GM04504 (cell line): ENCODE data around the gene ALPL.
"Not testable (repeated sequence)": the region's sequence is repeated elsewhere in the genome, so short reads cannot be mapped to it uniquely, and the experiment has no call there.

Experiments
- DNase-seq: peaks from one replicate; pipeline ENCODE4 v3.0.0-alpha.2; 2012; ENCODE audit warnings: low read depth

Gene ALPL

DNA sequence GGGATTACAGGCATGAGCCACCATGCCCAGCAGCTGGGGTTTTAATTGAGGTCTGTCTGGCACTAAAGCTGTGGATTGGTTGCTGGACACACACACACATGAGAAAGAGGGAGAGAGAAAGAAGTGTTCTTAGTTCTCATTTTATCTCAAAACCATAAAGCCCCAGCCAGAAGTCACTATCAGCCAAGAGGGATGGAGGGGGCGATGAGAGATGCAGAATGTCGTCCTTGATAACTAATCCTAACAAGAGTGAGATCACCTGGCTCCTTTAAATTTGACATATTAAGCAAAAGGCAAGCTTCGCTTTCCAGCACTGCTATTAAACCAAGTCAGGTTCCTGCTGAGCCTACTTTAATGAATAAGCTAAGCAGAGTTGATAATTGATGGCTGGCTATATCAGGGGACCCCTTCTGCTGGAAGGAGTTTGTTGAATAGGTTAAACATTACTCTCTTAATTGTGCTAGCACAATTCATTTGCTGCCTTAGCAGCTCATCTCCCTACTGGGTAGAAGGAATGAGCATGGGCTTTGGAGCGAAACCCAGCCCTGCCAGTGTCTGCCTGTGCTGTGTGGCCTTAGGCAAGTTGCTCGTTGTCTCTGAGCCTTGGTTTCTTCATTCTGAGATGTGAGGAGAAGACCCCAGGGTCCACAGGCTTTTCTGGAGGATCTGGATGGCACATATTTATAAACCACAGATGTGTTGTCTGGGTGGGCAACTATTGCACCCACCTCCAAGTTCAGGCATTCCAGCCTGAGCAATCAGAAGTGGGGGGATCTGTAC, 50.8 kb downstream of the ALPL start:
- DNase-seq = no peak

DNA sequence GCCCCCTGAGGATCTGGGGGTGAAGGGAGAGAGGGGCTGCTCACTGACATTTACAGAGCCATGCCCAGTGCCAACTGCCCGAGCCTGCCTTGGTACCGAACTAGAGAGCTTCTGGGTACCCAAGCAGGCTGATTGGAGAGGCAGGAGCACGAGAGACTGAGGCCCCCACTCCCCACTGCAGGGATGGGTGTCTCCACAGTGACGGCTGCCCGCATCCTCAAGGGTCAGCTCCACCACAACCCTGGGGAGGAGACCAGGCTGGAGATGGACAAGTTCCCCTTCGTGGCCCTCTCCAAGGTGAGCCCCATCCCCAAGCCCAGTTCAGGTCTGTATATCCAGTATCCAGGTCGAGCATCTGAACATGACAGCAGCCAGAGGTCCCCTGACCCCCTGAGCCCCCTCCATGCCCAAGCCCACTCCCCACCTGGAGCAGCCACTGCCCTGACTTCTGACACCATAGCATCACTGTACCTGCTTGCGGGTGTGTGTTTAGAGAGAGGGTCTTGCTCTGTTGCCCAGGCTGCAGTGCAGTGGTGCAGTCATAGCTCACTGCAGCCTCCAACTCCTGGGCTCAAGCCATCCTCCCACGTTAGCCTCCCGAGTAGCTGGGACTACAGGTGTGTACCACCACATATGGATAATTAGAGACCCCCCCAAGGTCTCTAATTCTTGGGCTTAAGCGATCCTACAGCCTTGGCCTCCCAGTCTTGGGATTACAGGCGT, 51.9 kb downstream of the ALPL start:
- DNase-seq = no peak

DNA sequence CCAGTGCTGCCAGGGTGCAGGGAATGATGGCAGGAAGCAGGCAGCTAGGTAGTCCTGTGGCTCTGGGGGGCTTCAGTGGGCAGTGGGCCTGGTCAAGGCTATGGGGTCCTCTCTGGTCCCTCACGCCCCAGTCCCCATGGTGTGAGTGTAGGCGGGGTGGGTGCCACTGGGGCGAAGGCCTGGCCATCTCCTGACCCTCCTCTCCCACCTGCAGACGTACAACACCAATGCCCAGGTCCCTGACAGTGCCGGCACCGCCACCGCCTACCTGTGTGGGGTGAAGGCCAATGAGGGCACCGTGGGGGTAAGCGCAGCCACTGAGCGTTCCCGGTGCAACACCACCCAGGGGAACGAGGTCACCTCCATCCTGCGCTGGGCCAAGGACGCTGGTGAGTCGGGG, 53.7 kb downstream of the ALPL start:
- no peak for DNase-seq

DNA sequence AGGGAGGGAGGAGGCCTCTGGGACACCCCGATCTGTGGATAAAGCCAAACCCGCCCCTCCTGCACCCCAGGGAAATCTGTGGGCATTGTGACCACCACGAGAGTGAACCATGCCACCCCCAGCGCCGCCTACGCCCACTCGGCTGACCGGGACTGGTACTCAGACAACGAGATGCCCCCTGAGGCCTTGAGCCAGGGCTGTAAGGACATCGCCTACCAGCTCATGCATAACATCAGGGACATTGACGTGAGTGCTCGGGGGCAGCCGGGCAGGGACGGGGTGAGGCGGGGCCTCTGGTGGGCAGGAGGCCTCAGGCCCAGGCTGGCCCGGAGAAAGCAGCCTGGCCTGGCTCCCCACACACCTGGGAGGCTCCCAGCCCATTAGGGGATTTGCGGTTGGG, 54.7 kb downstream of the ALPL start:
- no peak for DNase-seq

DNA sequence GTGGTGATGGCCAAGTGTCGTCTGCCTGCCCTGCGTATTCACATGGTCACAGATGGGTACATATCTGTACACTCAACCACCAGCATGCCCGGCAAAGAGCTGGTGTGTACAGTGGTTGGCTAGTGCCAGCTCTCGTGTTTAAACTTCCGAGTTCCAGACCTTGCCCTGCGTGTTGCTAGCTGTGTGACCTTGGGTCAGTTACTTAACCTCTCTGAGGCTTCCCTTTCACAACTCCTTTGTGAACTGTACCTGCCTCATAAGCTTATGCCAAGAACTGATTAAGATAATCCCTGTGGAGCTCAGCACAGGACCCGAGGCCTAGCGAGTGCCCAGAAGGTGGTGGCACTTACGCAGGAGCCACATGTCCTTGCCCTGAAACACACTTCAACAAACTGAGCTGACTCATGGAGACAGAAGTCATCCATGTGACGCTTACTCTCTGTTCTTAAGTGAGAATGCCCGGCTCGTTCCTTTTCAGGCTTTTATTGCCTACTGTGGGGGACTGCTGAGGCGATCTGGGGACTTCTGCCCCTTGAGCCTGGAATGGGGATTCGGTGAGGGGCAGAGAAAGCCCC, 55.4 kb downstream of the ALPL start:
- no peak for DNase-seq

DNA sequence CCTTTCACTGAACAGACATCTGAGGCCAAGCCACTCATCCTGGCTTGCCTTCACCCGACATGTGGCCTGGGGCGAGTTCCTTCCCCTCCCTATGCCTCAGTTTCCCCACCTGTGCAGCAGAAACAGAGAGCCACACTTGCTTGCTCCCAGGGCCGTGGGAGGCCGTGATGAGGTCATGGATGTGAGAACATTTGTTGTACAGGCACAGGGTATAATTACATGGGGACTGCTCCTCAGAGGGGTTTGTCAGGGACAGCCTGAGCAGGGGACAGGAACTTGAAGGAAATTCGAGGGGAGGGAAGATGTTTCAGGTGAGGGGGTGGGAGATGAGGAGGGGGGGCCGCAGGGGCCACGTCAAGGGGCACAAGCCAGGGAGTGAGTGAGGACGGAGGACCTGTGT, 56.1 kb downstream of the ALPL start:
- no peak for DNase-seq

DNA sequence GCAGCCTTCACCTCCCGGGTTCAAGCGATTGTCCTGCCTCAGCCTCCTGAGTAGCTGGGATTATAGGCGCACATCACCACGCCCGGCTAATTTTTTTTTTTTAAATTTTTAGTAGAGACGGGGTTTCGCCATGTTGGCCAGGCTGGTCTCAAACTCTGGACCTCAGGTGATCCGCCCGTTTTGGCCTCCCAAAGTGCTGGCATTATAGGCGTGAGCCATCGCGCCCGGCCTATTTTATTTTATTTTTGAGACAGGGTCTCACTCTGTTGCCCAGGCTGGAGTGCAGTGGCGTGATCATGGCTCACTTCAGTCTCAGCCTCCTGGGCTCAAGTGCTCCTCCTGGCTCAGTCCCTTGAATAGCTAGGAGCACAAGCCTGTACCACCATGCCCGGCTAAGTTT, 57.1 kb downstream of the ALPL start:
- not testable (repeated sequence) for DNase-seq

DNA sequence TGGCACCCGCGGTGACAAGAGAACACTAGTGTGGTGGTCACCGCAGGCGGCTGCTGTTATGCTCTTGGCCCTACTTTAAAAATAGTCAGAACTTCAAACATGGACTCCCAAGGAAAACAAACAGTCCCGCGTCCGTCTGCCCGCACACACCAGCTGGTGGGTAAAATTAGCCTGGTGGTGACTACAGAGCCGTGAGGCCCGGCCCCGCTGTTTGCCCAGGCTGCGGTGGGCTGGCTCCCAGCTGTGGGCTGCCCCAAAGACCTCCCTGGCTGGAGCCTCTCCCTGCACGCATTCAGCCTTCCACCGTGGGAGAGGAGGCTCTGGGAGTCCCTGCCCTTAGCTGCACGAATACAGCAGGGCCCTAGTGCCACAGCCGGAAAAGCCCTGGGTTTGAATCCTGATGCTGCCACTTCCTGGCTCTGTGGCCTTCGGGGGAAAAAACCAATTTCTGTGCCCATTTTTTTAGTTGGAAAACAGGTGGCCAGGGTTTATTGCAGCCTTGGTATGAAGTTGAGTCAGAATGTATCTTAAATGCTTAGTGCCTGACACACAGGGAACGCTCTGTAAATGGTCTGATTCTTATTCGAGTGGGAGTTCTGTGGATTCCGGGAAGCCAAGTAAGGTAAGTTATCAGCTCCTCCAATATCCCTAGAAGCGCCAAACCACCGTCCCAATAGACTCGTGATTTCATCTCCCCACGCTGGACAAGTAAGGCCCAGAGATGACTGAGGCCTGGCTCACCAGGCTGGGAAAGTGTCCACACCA, 58.2 kb downstream of the ALPL start:
- no peak for DNase-seq

DNA sequence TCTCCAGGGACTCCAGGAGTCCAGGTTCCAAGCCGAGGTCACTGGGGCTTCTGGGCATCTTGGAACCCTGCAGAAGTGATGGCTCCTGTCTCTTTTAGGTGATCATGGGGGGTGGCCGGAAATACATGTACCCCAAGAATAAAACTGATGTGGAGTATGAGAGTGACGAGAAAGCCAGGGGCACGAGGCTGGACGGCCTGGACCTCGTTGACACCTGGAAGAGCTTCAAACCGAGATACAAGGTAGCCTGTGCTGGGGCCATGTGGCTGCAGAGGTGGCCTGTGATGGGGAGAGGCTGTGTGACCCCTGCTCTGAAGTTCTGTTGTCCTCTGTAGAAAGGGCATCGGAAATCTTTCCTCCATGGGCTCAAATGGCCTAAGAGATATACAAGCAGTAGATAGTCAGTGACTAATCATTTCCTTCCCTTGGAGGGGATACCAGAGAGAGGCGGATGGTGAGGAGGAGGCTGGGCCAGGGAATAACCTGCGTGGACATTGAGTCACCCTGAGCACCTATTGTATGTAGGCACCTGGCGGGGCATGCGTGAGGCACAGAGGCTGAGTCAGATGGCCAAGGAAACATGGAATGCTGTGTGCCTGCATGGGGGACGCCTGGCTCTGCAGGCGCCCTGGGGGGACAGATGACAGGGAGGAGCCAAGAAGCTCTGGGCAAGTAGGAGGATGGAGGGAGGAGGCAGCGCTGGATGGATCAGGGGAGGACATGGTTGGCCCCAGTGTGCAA, 59.0 kb downstream of the ALPL start:
- no peak for DNase-seq

DNA sequence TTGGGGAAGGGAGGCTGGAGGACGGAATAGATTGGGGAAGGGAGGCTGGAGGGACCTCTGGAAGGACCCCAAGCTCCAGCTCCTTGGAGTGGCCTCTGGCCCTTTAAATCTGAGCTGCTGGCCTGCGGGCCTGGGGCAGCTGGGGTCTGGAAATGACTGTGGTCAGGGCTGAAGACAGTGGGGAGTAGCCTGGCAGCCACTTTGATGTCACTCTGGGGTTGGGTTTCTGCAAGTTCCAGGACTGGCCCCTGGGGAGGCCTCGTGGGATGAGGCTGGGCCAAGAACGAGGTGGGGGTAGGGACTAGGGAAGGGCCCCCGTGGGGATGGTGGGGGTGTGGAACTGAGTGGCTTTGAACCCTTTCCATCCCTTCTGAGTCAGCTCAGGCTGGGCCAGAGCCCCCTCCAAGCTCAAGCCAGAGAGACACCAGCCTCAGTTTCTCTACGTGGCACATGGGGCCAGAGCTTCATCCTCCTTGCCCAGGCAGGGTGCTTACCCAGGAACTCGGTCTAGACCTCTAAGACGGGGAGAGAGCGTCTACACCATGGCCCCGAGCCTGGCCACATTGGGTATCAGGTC, 59.7 kb downstream of the ALPL start:
- DNase-seq = no peak

DNA sequence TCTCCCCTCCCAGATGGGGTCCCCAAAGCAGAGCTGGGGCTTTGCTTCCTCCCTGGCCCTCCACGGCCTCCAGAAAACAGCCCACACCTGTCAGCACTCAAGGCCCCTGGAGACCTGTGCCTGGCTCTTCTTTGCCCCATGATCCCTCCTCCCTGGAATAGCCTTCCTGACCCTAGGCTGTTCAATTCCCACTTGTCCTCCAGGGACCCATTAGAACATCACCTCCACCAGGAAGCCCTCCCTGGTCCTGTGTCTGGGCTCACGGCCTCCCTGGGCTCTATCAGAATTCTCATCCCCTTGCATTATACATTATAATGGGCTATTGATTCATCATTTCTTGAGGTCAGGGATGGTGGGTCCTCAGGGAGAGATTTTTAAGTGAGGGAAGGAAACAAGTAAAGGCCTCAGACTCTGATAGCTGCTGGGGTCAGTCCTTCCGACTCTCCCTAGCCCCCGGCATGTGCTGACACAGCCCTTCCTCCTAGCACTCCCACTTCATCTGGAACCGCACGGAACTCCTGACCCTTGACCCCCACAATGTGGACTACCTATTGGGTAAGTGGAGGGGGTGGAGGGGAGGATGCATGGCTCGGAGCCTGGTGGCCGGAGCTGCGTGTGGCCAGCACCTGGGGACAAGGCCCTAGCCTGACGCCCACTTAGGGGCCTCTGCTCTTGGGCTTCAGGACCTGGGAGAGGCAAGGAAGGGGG, 60.8 kb downstream of the ALPL start:
- DNase-seq = no peak

DNA sequence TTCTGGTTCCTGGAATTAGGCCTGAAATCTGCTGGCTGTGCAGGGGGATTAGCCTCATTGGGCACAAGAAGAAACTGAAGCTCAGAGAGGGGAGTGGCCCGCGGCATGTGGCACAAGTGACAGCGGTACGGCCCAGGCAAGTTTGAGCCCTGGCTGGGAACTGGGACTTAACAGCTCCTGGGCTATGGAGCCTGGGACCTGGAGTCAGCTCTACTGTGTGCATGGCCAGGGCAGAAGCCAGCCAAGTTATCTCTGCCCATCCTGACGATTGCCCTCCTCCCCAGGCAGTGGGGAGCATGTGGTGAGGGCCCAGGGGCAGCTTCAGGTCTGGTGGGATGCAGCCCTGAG, 61.3 kb downstream of the ALPL start:
- no peak for DNase-seq

DNA sequence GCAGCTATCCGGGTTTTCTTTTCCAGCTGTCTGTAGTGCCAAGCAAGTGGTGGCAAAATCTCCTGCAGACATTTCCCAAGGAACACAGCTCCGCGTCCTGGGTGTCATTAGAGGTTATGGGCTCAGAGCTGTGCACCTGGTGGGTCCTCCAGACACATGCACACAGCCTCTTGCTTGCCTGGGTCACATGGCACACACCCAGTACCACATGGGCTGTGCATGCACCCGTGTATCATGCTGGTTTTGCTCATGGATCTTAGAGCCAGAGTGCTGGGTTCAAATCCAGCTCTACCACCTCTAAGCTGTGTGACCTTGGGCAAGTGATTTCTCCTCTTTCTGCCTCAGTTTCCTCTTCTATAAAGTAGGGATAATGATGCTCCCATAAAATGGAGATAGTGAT, 61.7 kb downstream of the ALPL start:
- no peak for DNase-seq

DNA sequence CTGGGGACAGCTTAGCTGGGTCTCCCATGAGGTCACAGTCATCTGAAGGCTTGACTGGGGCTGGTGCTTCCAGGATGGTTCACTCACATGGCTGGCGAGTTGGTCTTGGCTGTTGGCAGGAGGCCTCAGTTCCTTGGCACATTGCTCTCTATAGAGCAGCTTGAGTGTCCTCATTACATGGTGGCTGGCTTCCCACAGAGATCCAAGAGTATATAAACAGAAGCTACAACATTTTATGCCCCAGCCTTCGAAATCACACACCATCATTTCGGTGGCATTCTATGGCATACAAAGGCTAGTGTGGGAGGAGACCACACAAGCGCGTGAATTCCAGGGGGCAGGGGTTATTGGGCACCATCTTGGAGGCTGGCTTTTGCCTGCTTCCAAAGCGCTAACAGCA, 63.0 kb downstream of the ALPL start:
- no peak for DNase-seq

DNA sequence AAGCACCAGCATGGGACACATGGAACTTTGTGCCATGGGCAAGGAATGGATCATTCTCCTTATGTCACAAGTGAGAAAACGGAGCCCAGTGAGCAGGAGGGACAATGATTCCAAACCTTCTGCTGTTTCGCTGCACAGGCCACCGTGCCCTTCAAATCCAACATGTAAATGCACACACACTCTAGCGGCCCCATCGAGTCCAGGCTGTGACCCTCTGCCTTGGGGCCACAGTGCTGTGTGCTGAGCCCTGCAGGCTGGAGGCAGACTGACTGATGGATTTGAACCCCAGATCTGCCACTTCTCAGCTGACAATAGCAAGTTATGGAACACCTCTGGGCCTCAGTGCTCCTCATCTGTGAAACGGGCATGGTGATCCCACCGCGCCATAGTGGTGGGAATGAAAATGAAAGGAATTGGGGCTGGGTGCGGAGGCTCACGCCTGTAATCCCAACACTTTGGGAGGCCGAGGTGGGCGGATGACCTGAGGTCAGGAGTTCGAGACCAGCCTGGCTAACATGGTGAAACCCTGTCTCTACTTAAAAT, 63.6 kb downstream of the ALPL start:
- no peak for DNase-seq

DNA sequence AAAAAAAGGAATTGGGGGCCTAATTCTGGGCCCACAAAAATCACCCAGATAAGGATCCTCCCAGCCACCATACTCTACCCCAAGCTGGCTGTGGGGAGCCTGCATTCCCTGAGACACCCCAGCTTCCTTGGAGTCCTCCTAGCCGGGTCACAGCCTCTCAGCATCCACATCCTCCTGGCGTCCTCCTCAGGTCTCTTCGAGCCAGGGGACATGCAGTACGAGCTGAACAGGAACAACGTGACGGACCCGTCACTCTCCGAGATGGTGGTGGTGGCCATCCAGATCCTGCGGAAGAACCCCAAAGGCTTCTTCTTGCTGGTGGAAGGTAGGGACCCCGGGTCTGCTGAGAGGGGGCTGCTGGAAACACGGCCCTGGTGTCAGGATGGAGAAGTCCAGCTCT, 64.3 kb downstream of the ALPL start:
- no peak for DNase-seq

DNA sequence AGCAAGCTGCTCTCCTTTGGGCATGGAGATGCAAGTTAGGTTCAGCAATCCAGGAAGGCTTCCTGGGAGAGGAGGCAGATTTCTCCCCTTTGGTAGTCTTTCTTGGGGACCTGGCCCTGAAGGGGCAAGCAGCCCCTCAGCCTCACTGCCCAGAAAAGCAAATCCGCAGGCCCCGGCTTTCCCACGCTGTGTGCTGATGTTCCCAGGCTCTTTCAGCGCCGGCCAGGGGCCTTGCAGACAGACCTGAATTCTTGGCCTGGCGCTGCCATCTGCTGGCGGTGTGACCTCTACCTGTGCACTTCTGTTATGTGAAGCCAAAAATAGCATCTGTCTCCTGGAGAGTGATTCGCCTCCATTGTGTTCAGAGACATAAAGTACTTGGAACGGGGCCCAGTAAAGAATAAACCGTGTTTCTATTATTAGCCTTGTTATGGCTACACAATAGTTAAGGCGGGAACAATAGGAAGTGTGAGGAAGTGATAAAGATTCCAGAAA, 64.8 kb downstream of the ALPL start:
- DNase-seq = peak; percentile 52

DNA sequence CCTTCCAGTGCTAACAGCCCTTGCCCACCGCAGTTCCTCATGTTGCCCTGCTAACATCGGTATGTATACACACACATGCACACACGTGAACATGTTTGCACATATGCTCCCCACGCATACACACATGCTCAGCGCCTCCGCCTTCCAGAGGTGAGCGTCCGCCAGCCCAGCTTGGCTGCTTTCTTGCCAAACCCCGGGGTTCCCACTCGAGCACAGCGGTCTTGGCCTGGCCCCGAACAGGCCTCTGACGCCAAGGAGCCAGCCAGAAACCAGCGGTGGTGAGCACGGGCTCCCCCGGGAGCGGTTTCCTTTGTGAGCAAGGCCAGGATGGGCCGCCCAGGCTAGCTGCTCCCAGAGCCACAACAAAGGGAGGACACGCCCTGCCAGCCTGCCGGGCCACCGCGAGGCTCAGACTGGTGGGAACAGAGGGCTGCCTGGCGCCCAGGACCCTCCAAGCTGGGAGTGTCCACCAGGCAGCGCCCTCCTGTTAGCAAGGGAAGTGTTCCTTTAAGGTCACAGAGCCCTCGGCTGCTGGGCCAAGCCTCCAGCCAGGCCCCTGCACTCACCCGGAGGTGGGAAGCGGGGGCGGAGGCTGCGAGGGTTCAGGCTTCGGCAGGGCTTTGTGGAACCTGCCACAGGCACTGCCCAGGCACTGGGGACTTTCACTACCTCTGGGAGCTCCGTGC, 65.4 kb downstream of the ALPL start:
- DNase-seq = no peak

DNA sequence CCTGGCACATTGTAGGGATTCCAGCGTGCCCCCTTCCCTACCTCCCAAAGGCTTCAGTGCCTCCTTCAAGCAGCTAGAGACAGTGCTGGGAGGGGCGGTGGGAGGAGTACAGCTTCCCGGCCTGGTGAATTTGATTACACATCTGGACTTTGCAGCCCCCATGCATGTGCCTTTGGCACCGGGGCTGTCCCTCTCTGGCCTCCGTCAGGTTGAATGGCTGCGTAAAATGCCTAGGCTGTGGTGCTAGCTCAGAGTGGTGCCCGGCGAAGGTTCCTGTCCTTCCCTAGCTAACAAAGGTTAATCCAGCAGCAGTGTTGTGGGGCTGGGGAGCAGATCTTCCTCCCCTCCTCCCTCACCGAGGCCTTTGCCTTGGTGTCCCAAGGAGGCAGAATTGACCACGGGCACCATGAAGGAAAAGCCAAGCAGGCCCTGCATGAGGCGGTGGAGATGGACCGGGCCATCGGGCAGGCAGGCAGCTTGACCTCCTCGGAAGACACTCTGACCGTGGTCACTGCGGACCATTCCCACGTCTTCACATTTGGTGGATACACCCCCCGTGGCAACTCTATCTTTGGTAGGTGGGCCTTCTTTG, 66.2 kb downstream of the ALPL start:
- no peak for DNase-seq
